CD4-positive, alpha-beta T cell treated with Interleukin-10 for 1 hour (primary cell): ENCODE data around the gene ZNF823.

Experiments
- DNase-seq: peaks from one replicate; pipeline ENCODE4 v3.0.0-alpha.2; 2020

ZNF823 gene

GRCh38 chr19:11736696-11737095, 2.0 kb downstream of the ZNF823 start:
- DNase-seq: no peak

DNA sequence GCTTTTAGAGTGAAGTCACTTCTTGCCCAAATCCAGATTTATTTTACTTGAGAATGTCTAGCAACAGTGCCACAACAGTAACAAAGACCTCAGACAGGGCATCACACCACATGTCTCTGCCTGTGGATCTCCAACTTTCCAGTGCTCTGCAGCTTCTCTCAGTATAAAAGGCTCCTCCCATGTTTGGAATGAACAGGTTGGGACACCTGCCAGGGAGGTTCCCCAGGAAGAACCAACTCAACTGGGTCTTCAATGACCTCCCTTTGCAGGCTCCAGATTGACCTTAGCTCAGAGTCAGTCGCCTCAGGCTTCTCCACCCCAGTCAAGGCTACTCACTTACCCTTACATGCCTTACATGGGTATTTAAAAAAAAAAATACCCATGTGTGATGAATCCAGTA, 3.4 kb downstream of the ZNF823 start:
- DNase-seq: no peak

GRCh38 chr19:11729586-11729985, 9.2 kb downstream of the ZNF823 start:
- DNase-seq: no peak

- no peak for DNase-seq
These were observed 16.3 kb downstream of the ZNF823 start for GRCh38 chr19:11722414-11722813.

- no peak for DNase-seq
These were observed 17.1 kb downstream of the ZNF823 start for GRCh38 chr19:11721681-11722080.

- no peak for DNase-seq
These were observed 28.4 kb downstream of the ZNF823 start for GRCh38 chr19:11710313-11710712.

DNA sequence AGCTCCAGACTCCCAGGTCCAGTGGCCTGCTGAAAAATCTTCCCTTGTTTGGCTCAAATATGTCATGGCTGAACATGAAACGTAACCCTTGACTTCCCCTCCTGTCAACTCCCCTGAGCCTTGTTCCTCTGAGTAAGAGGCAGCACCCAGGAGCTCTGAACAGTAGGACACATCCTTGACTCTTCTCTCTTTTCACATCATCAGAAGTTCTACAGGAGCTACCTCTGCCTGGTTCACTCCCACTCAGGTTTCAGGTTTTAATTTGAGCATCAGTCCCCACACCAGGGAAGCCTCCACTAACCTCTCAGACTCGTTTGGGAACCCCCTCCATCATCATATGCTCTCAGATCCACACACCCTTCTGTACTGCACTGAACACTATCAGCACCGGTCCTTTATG, 30.3 kb downstream of the ZNF823 start:
- DNase-seq: no peak

DNA sequence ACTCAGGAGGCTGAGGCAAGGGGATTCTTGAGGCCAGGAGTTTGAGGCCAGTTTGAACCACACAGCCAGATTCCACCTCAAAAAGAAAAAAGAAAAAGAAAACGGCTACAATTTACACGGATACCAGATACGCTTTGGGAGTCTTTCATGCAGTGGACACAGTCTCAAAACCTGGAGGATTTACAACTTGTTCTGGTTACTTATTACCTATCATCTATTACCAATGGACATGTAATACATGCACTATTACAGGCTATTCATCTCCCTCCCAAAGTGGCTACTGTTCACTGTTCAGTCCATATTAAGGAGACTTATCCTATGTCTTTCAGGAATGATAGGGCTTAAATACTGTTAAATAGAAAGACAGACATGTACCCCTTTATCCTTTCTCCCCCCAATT, 33.3 kb downstream of the ZNF823 start:
- DNase-seq: no peak

DNA sequence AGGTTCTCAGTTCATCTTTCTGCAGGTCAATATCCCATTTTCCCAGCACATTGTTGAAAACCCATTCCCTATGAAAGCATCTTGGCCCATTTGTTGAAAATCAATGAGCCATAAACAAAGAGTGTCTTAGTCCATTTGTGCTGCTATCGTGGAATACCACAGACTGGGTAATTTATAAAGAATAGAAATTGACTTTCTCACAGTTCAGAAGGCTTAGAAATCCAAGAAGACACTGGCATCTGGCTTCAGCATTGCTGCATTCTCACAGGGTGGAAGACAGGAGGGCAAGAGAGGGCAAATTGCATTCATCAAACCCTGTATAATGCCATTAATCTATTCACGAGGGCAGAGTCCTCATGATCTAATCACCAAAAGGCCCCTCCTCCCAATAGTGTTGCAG, 34.1 kb downstream of the ZNF823 start:
- DNase-seq: no peak

DNA sequence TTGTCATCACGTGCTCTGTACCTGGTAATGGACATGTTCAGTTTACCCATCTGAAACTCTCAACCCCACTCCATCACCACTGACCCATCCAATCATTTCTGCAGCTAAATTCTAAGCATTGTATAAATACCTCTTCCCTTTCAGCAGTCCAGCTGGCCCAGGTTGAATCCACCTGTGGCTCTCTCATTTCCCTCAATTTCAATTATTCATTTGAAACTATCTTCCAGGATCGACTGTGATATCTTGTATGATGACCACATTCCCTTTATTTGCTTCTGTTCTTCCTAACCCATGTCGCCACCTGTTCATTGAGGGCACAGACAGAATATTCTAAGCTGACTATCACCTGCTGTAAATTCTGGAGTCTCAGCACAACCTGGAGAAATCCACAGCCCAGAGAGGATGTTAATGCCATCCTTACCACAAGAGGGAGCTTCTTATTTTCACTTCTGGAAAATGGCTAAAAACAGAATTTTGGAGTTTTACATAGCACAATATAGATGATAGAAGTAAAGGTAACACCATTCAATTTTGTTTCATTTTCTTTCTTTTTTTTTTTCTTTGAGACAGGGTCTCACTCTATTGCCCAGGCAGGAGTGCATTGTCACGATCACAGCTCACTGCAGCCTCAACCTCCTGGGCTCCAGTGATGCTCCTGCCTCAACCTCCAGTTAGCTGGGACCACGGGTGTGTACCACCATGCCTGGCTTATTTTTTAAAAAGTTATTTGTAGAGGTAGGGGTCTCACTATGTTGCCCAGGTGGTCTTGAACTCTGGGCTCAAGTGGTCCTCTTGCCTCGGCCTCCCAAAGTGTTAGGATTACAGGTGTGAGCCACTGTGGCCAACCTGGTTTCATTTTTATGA, 38.6 kb downstream of the ZNF823 start:
- DNase-seq: peak; percentile 37

DNA sequence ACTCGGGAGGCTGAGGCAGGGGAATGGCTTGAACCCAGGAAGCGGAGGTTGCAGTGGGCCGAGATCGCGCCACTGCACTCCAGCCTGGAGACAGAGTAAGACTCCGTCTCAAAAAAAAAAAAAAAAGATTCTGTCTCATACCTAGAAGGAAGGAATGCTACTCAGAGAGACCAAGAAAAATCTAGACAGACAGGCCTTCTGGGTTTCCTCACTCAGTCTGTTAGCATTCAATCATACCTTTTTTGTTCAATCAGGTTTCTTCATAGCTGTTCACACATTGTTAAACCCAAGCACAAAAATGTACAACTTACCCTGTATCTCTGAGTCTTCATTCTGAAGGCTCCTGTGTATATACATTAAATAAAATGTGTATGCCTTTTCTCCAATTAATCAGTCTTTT, 40.5 kb downstream of the ZNF823 start:
- no peak for DNase-seq

GRCh38 chr19:11697284-11697855, 41.4 kb downstream of the ZNF823 start:
- DNase-seq: no peak

- peak; percentile 80 for DNase-seq
These were observed 44.0 kb downstream of the ZNF823 start for GRCh38 chr19:11694533-11695439.

DNA sequence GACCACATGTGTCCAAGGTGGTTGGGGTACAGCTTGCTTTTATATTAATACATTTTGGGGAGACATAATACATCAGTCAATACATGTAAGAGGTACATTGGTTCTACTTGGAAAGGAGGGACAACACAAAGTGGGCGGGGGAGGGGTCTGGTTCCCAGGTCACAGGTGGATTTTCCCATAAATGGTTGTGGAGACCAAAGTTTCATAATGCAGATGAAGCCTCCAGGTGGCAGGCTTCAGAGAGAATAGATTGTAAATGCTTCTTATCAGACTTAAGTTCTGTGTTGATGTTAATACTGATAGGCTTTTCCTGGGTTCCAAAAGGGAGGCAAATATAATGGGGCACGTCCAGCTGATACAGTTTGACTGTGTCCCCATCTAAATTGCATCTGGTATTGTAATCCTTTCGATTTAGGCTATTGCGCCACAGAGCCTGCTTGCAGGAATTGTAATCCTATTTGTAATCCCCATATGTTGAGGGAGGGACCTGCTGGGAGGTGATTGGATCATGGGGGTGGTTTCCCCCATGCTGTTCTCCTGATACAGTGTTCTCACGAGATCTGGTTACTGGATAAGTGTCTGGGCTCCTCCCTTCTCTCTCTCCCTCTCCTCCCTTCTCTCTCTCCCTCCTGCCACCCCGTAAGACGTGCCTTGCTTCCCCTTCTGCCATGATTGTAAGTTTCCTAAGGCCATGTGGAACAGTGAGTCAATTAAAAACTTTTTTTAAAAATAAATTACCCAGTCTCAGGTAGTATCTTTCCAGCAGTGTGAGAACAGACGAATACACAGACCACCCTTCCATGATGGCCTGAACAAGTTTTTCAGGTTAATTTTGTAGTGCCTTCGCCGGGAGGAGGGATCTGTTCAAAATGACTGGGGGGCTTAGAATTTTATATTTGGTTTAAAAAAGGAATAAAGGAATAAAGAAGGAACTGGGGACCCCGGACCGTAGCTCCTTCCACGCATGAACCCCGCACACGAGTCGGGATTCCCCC, 44.9 kb downstream of the ZNF823 start:
- DNase-seq: no peak

- no peak for DNase-seq
These were observed 46.5 kb downstream of the ZNF823 start for GRCh38 chr19:11692127-11692790.

DNA sequence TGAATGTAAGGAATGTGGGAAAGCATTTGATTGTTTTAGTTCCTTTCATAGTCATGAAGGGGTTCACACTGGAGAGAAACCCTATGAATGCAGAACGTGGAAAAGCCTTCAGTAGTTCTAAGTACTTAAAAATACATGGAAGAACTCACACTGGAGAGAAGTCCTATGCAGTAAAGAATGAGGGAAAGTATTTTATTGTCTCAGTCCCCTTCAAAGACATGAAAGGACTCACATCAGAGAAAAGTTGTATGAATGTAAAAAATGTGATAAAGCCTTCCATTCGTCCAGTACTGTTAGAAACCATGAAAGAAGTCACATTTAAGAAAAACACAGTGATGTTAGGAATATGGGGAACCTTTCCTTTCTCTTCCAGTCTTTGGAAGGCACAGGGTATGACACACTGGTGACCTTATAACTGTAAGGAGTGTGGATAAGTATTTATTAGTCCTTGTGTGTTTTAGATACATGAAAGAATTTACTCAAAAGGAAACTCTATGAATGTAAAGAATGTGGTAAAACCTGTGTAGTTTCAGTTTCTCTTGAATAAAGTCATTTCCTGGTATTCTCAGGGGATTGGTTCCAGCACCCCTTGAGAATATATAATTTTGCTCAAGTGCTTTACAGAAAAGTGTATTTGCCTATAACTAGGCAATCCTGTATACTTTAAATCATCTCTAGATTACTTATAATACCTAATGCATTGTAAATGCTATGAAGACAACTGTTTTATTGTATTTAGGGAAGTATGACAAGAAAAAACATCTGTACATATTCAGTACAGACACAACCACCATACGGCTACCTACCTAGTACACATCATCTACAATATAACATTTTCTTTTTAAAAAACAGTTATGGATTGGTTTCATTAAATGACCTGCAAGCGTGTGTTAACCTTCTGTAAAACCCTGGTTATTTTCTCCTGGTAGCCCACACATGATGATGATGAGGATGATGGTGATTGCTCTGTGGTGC, 52.8 kb downstream of the ZNF823 start:
- no peak for DNase-seq

DNA sequence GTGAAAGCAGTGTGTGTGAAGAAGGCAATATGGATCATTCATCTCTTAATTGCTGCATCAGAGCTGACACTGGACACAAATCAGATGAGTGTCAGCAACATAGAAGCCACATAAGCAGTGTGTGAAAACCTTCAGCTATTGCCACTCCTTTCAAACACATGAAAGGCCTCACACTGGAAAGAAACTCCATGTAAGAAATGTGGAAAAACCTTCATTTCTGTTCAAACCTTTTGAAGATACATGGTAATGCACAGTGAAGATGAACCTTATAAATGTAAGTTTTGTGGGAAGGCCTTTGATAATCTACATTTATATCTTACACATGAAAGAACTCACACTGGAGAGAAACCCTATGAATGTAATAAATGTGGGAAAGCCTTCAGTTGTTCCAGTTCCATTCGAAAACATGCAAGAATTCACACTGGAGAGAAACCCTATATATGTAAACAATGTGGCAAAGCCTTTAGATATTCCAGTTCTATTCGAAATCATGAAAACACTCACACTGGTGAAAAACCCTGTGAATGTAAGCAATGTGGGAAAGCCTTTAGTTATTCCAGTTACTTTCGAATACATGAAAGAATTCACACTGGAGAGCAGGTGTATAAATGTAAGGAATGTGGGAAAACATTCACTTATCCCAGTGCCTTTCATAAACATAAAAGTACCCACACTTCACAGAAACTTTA, 53.6 kb downstream of the ZNF823 start:
- DNase-seq: no peak

DNA sequence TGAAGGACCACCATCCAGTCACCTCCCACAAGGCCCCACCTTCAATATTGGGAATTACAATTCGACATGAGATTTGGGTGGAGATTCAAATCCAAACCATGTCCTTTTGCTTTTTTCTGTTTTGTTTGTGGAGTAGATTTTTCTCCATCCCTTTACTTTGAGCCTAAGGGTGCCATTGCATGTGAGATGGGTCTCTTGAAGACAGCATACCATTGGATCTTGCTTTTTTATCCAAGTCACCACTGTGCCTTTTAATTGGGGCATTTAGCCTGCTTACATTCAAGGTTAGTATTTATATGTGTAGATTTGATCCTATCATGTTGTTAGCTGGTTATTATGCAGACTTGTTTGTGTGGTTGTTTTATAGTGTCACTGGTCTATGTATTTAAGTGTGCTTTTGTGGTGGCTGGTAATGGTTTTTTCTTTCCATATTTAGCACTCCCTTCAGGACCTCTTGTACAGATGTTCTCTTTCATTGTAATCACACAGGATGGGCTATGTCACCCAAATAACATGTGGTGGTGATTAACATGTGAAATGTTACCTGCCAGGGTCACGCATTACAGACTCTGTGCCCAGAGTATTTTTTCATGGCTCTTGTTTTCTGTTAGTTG, 58.0 kb downstream of the ZNF823 start:
- no peak for DNase-seq

GRCh38 chr19:11678504-11678903, 60.2 kb downstream of the ZNF823 start:
- DNase-seq: no peak
